A549 (cell line): Measurements from ENCODE around the gene ADAMTSL3. TPM values are rescaled to one million over a fixed set of nuclear protein-coding genes. Genes with fewer than 3 reads are reported as not detected.

ENCODE experiments used
- ATAC-seq, 2 experiments: fragments of 200-7000 bp in 1 of 2; fragments of >200 bp in 1 of 2; cut with Nextera tagmentation in 1 of 2; cut with Tn5 transposase in 1 of 2; 3 replicates each; pipeline versions ENCODE4 v1.8.0 to v1.9.1; 2018 to 2020; ENCODE audit warnings: mild to moderate bottlenecking in 1 of 2, moderate library complexity in 1 of 2
- CTCF ChIA-PET: fragments of 300-600 bp; sonication (Branson Sonifier 250); formaldehyde crosslinking; extraction: SDS; loops from one replicate; lab custom pipeline; 2021; ENCODE audit warnings: antibody characterized with exemption, inconsistent platforms; lab: Yijun Ruan, JAX
- POLR2A ChIA-PET: fragments of 350-600 bp; formaldehyde crosslinking; extraction: SDS; loops from one replicate; lab custom pipeline; 2021; ENCODE audit warnings: antibody characterized with exemption, inconsistent platforms; lab: Yijun Ruan, JAX
- DNase-seq, 2 experiments: peaks; one replicate each; pipeline versions ENCODE4 v3.0.0 to v3.0.0-alpha.2; 2011 to 2016; ENCODE audit warnings: low read depth in 1 of 2, low spot score in 1 of 2
- FAIRE-seq: peaks from 2 replicates; lab custom pipeline; 2011; peaks lifted over from hg19 to GRCh38; lab: Jason Lieb, UNC
- H3K27ac ChIP-seq, 2 experiments: fragments of >200 bp; sonication (Bioruptor Twin); formaldehyde crosslinking; 3 replicates each; pipeline ENCODE4 v1.5.1; 2016 to 2017
- H3K4me1 ChIP-seq: fragments of >200 bp; sonication (Bioruptor Twin); formaldehyde crosslinking; 3 replicates; pipeline ENCODE4 v1.6.1; 2016
- H3K4me2 ChIP-seq: fragments of >200 bp; sonication (Bioruptor Twin); formaldehyde crosslinking; 3 replicates; pipeline ENCODE4 v1.6.1; 2016
- H3K4me3 ChIP-seq: fragments of >200 bp; sonication (Bioruptor Twin); formaldehyde crosslinking; 3 replicates; pipeline ENCODE4 v1.5.1; 2016
- H3K9me3 ChIP-seq: fragments of >200 bp; sonication (Bioruptor Twin); formaldehyde crosslinking; 3 replicates; pipeline ENCODE4 v1.6.1; 2016
- BCL3 ChIP-seq: fragments of >200 bp; sonication (Bioruptor Twin); formaldehyde crosslinking; IDR thresholded peaks from 3 replicates; pipeline ENCODE4 v1.6.1; 2016
- BHLHE40 ChIP-seq: IDR thresholded peaks from 2 replicates; pipeline ENCODE4 v1.6.1; 2012; ENCODE audit warnings: low read depth, low read length, inconsistent platforms
- CBX2 ChIP-seq: fragments of 200-600 bp; sonication (generic); IDR thresholded peaks from 2 replicates; pipeline ENCODE4 v1.6.1; 2016; ENCODE audit warnings: low read depth, mild to moderate bottlenecking, borderline replicate concordance
- CEBPB ChIP-seq, 2 experiments: fragments of >200 bp in 1 of 2; sonication (Bioruptor Twin) in 1 of 2; formaldehyde crosslinking in 1 of 2; IDR thresholded peaks; 2 replicates each; pipeline ENCODE4 v1.6.1; 2012 to 2016
- EHF ChIP-seq: fragments of 250-450 bp; sonication (Bioruptor Pico); IDR thresholded peaks from 2 replicates; pipeline ENCODE4 v1.5.0; 2020; ENCODE audit warnings: mild to moderate bottlenecking
- FOSB ChIP-seq: fragments of 250-450 bp; sonication (Bioruptor Pico); IDR thresholded peaks from 2 replicates; pipeline ENCODE4 v1.5.0; 2020; ENCODE audit warnings: mild to moderate bottlenecking, moderate library complexity
- FOSL2 ChIP-seq, 2 experiments: fragments of 450-650 bp in 1 of 2; fragments of >200 bp in 1 of 2; sonication (Bioruptor Twin) in 1 of 2; formaldehyde crosslinking; IDR thresholded peaks; 2 replicates each; pipeline versions ENCODE4 v1.5.0 to v1.6.1; 2016 to 2020; ENCODE audit warnings: mild to moderate bottlenecking in 1 of 2, moderate library complexity in 1 of 2
- FOXS1 ChIP-seq: fragments of 250-450 bp; sonication (Bioruptor Pico); IDR thresholded peaks from 2 replicates; pipeline ENCODE4 v1.5.0; 2020; ENCODE audit warnings: mild to moderate bottlenecking, moderate library complexity
- HDAC2 ChIP-seq: fragments of 200-600 bp; sonication (generic); IDR thresholded peaks from 2 replicates; pipeline ENCODE4 v1.6.1; 2016
- HES2 ChIP-seq: fragments of >200 bp; sonication (Bioruptor Twin); formaldehyde crosslinking; IDR thresholded peaks from 2 replicates; pipeline ENCODE4 v1.6.1; 2016
- HOXA7 ChIP-seq: fragments of 250-450 bp; sonication (Bioruptor Pico); IDR thresholded peaks from 2 replicates; pipeline ENCODE4 v1.5.0; 2020; ENCODE audit warnings: mild to moderate bottlenecking, moderate library complexity
- HOXB5 ChIP-seq: fragments of 250-450 bp; sonication (Bioruptor Pico); IDR thresholded peaks from 2 replicates; pipeline ENCODE4 v1.5.0; 2020; ENCODE audit warnings: mild to moderate bottlenecking, moderate library complexity
- JUNB ChIP-seq: fragments of >200 bp; sonication (Bioruptor Twin); formaldehyde crosslinking; IDR thresholded peaks from 2 replicates; pipeline ENCODE4 v1.6.1; 2016
- KDM5A ChIP-seq: fragments of 200-600 bp; sonication (generic); IDR thresholded peaks from 2 replicates; pipeline ENCODE4 v1.6.1; 2016; ENCODE audit warnings: antibody characterized with exemption, mild to moderate bottlenecking
- MAFK ChIP-seq: fragments of 450-650 bp; IDR thresholded peaks from 2 replicates; pipeline ENCODE4 v1.6.1; 2014; ENCODE audit not compliant: partially characterized antibody
- MAX ChIP-seq: IDR thresholded peaks from 2 replicates; pipeline ENCODE4 v1.6.1; 2012
- MYC ChIP-seq: IDR thresholded peaks from 2 replicates; pipeline ENCODE4 v1.6.1; 2012; ENCODE audit warnings: mild to moderate bottlenecking, inconsistent platforms, low read length, improper control_type of control experiment, borderline replicate concordance
- NFE2L2 ChIP-seq: fragments of 150-350 bp; conservative IDR thresholded peaks from 2 replicates; pipeline ENCODE4 v1.6.1; 2014; ENCODE audit warnings: low read length
- NR3C1 ChIP-seq: fragments of >200 bp; sonication (Bioruptor Twin); formaldehyde crosslinking; IDR thresholded peaks from 3 replicates; pipeline ENCODE4 v1.6.1; 2017
- PHF8 ChIP-seq: fragments of 200-600 bp; sonication (generic); IDR thresholded peaks from 2 replicates; pipeline ENCODE4 v1.6.1; 2016; ENCODE audit warnings: low read depth, mild to moderate bottlenecking, antibody characterized with exemption, moderate library complexity, borderline replicate concordance
- POLR2A ChIP-seq: IDR thresholded peaks from 2 replicates; pipeline ENCODE4 v1.6.1; 2012; ENCODE audit warnings: mild to moderate bottlenecking, low read length
- RARB ChIP-seq: fragments of 250-450 bp; sonication (Bioruptor Pico); IDR thresholded peaks from 2 replicates; pipeline ENCODE4 v1.8.0; 2021; ENCODE audit warnings: mild to moderate bottlenecking, moderate library complexity
- RCOR1 ChIP-seq: fragments of 150-350 bp; IDR thresholded peaks from 2 replicates; pipeline ENCODE4 v1.6.1; 2014; ENCODE audit warnings: antibody characterized with exemption, low read length, low read depth
- SMC3 ChIP-seq: fragments of >200 bp; sonication (Bioruptor Twin); formaldehyde crosslinking; IDR thresholded peaks from 3 replicates; pipeline ENCODE4 v1.6.1; 2018; ENCODE audit warnings: inconsistent platforms
- TP53 ChIP-seq: fragments of 250-450 bp; sonication (Bioruptor Pico); IDR thresholded peaks from 2 replicates; pipeline ENCODE4 v1.5.0; 2021; ENCODE audit warnings: mild to moderate bottlenecking, moderate library complexity
- USF2 ChIP-seq: fragments of 450-650 bp; IDR thresholded peaks from 2 replicates; pipeline ENCODE4 v1.6.1; 2014; ENCODE audit warnings: antibody characterized with exemption
- ZNF302 ChIP-seq: fragments of 250-450 bp; sonication (Bioruptor Pico); IDR thresholded peaks from 2 replicates; pipeline ENCODE4 v1.9.0; 2021; ENCODE audit warnings: inconsistent platforms, mild to moderate bottlenecking, moderate library complexity
- WGBS: methylation state at CpG from one replicate; pipeline ENCODE4 v1.1.6; 2017; ENCODE audit errors: missing lambda C conversion rate; 5-methylcytosine and 5-hydroxymethylcytosine counted together
- polyA plus RNA-seq, 4 experiments: library from polyadenylated mRNA; depleted of rRNA in 3 of 4; stranded (reverse); fragments of >200 nt; fragmentation: RNase III in 1 of 4; extraction: RNeasy Plus Mini Kit Qiagen cat#74134 plus additional on column Dnase treatment in 1 of 4; gene quantifications; 2 replicates in 3 of 4; 3 replicates in 1 of 4; pipeline ENCODE4 v1.2.3, GENCODE V29; 2011 to 2017
- TF ChIP-seq, protein P1 (sequence below): IDR thresholded peaks from 2 replicates; pipeline ENCODE4 v1.6.1; 2012
- TF ChIP-seq, protein P2 (sequence below): fragments of 200-600 bp; sonication (generic); IDR thresholded peaks from 2 replicates; pipeline ENCODE4 v1.6.1; 2016; ENCODE audit warnings: antibody characterized with exemption, mild to moderate bottlenecking, moderate library complexity

ADAMTSL3 gene
- polyA plus RNA-seq, 2 of the 4 experiments (the other 2 are of a cell fraction) = 0.22 to 0.25 TPM

DNA sequence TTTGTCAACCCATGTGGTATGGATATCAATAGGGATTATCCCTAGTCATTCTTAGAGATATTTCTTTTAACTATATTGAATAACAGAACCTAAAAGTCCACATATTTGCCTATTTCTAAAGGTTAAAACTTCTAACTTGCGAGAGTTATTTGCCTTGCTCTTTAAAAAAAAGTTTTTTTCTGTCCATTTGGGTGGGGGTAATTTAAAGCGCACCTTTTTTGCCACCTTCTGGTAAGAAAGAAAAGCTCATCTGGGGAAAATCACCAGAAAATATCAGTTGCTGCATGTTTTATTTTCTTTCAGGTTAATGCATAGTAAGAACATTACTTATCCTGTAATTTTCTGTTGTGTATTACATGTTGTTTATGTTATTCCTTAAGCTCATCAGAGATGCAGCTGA is 339.7 kb downstream of the ADAMTSL3 start:
- ATAC-seq (no peak), DNase-seq (no peak), FAIRE-seq (no peak)
- no peak overlapping the region for H3K27ac ChIP-seq
- WGBS = 32% methylated on average over 2 of the region's 2 CpGs
- H3K4me1 ChIP-seq = no peaks in the 10 kb centered on the region
- no peak overlapping the region for H3K4me2 ChIP-seq
- no peak overlapping the region for H3K4me3 ChIP-seq
- no peaks in the 10 kb centered on the region for H3K9me3 ChIP-seq
- TF ChIP-seq TP53 (CRISPR knock-in tag) (no peak), RCOR1 (no peak), MYC (no peak), HDAC2 (no peak), NR3C1 (no peak), JUNB (no peak), HOXB5 (CRISPR knock-in tag) (no peak), ZNF302 (CRISPR knock-in tag) (no peak), CEBPB (IDR thresholded peaks at IDR 0.05) (no peak), PHF8 (no peak)
- ChIA-PET POLR2A (no interaction called here), CTCF (interaction anchor here (0.9 kb wide), 1 partner anchor 19 kb away, joined by 3 read pairs; no protein-coding TSS in a partner anchor)

DNA sequence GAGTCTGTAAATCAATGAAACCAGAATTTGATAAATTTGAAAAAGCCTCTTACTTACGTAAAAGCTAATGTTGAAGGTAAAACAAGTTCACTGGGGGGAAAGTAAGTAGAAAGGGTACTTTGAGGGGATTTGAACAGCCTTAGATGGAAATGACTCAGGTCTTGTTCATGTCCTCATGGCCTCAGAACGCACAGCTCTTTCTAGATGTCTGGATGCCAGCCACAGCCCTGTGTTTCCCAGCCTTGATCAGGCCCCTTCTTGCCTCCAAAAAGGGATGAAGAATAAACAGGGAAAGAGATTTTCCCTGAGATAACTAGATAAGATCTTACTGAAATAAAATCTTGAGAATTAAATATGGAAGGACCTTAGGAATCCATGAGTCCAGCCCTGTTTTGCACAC is 344.6 kb downstream of the ADAMTSL3 start:
- no peak overlapping the region for H3K4me3 ChIP-seq
- no peak for FAIRE-seq
- DNase-seq = no peak
- no peak overlapping the region for H3K27ac ChIP-seq
- no peak for TF ChIP-seq SMC3
- no peak for TF ChIP-seq HOXA7 (CRISPR knock-in tag)
- TF ChIP-seq, protein P1, sequence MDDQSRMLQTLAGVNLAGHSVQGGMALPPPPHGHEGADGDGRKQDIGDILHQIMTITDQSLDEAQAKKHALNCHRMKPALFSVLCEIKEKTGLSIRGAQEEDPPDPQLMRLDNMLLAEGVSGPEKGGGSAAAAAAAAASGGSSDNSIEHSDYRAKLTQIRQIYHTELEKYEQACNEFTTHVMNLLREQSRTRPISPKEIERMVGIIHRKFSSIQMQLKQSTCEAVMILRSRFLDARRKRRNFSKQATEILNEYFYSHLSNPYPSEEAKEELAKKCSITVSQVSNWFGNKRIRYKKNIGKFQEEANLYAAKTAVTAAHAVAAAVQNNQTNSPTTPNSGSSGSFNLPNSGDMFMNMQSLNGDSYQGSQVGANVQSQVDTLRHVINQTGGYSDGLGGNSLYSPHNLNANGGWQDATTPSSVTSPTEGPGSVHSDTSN = no peak
- TF ChIP-seq EHF (CRISPR knock-in tag) = no peak
- TF ChIP-seq RARB (CRISPR knock-in tag) = no peak
- TF ChIP-seq POLR2A = no peak
- CTCF ChIA-PET = no interaction called here
- ATAC-seq = no peak
- POLR2A ChIA-PET = no interaction called here
- H3K9me3 ChIP-seq = no peaks in the 10 kb centered on the region
- 45% methylated on average over 2 of the region's 2 CpGs for WGBS
- H3K4me1 ChIP-seq = no peaks in the 10 kb centered on the region
- no peak overlapping the region for H3K4me2 ChIP-seq

DNA sequence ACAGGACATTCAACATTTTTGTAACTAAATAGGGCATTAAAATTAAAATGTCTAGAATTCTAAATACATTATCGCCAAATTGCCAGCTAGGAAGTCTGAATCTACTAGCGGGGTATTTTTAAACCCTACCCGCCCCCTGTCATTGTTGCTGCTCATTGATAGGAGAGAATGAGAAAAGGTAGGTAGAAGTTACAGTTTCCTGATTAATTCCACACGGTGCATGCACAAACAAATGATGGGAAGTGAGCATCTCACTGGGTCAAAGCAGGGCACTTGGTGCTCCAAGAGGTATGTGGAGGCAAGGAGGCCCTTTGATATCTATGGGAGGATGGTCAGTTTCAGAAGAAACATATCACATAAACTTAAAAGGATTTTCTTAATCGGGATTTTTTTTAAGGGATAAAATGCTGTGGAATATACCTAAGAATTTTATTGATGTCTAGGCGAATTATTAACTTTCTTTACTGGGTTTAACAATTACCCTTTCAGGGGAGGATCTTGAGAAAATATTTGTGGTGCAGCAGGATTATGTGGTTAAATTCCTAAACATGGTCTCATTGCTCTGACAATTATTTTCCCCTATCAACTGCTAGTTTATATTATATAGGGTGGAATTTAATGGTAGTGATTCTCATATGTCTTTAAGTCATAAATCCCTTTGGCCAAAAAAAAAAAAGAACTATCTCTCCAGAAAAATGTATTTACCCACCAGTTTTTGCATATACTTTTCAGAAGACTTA is 345.6 kb downstream of the ADAMTSL3 start:
- Histone ChIP-seq H3K27ac (no peak overlapping the region), H3K4me3 (no peak overlapping the region), H3K4me2 (no peak overlapping the region), H3K4me1 (no peaks in the 10 kb centered on the region), H3K9me3 (no peaks in the 10 kb centered on the region)
- ATAC-seq (no peak), FAIRE-seq (no peak), DNase-seq (no peak)
- ChIA-PET POLR2A (no interaction called here), CTCF (interaction anchor here (1.6 kb wide), 1 partner anchor 15 kb away, joined by 5 read pairs; no protein-coding TSS in a partner anchor)
- 20% methylated on average over 6 of the region's 6 CpGs for WGBS
- TF ChIP-seq FOXS1 (CRISPR knock-in tag) (no peak), BCL3 (no peak), HES2 (no peak), BHLHE40 (no peak), MAFK (no peak), USF2 (no peak), HDAC2 (no peak), TP53 (CRISPR knock-in tag) (no peak), CBX2 (no peak), FOSL2 (IDR thresholded peaks at IDR 0.05) (no peak), FOSL2 (CRISPR knock-in tag; IDR thresholded peaks at IDR 0.05) (no peak), FOSB (CRISPR knock-in tag) (no peak), MAX (no peak), KDM5A (no peak), NFE2L2 (no peak), PHF8 (no peak)
- TF ChIP-seq, protein P2, sequence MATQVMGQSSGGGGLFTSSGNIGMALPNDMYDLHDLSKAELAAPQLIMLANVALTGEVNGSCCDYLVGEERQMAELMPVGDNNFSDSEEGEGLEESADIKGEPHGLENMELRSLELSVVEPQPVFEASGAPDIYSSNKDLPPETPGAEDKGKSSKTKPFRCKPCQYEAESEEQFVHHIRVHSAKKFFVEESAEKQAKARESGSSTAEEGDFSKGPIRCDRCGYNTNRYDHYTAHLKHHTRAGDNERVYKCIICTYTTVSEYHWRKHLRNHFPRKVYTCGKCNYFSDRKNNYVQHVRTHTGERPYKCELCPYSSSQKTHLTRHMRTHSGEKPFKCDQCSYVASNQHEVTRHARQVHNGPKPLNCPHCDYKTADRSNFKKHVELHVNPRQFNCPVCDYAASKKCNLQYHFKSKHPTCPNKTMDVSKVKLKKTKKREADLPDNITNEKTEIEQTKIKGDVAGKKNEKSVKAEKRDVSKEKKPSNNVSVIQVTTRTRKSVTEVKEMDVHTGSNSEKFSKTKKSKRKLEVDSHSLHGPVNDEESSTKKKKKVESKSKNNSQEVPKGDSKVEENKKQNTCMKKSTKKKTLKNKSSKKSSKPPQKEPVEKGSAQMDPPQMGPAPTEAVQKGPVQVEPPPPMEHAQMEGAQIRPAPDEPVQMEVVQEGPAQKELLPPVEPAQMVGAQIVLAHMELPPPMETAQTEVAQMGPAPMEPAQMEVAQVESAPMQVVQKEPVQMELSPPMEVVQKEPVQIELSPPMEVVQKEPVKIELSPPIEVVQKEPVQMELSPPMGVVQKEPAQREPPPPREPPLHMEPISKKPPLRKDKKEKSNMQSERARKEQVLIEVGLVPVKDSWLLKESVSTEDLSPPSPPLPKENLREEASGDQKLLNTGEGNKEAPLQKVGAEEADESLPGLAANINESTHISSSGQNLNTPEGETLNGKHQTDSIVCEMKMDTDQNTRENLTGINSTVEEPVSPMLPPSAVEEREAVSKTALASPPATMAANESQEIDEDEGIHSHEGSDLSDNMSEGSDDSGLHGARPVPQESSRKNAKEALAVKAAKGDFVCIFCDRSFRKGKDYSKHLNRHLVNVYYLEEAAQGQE = no peak
